ENCODE measurements around the gene LIMK2.

Gene LIMK2

GRCh38 chr22:31275576-31275975, 63.5 kb downstream of the LIMK2 start:
- DNase-seq, result no peak

GRCh38 chr22:31276426-31277167, 64.5 kb downstream of the LIMK2 start:
- DNase-seq, result no peak

GRCh38 chr22:31277741-31278140, 65.6 kb downstream of the LIMK2 start:
- DNase-seq, result no peak

GRCh38 chr22:31278151-31278621, 66.1 kb downstream of the LIMK2 start:
- DNase-seq, result no peak

- no peak for DNase-seq
Measured at GRCh38 chr22:31278626-31279326, 66.7 kb downstream of the LIMK2 start.

- no peak for DNase-seq
Measured at GRCh38 chr22:31279327-31279669, 67.2 kb downstream of the LIMK2 start.

GRCh38 chr22:31279821-31280505, 67.9 kb downstream of the LIMK2 start:
- no peak for DNase-seq

- no peak for DNase-seq
Measured at GRCh38 chr22:31281733-31282132, 69.6 kb downstream of the LIMK2 start.

- DNase-seq, result no peak
Measured at GRCh38 chr22:31282748-31283468, 70.8 kb downstream of the LIMK2 start.

GRCh38 chr22:31284281-31285155, 72.4 kb downstream of the LIMK2 start:
- no peak for DNase-seq

- DNase-seq, result no peak
Measured at GRCh38 chr22:31286360-31287255, 74.5 kb downstream of the LIMK2 start.

- DNase-seq, result no peak
Measured at GRCh38 chr22:31287818-31288495, 75.9 kb downstream of the LIMK2 start.

- no peak for DNase-seq
Measured at GRCh38 chr22:31288496-31289240, 76.6 kb downstream of the LIMK2 start.

- DNase-seq, result no peak
Measured at GRCh38 chr22:31289344-31289743, 77.2 kb downstream of the LIMK2 start.

GRCh38 chr22:31290494-31291471, 78.7 kb downstream of the LIMK2 start:
- peak; percentile 86 for DNase-seq

GRCh38 chr22:31291481-31292235, 79.6 kb downstream of the LIMK2 start:
- DNase-seq, result no peak

- DNase-seq, result peak; percentile 83
Measured at GRCh38 chr22:31292236-31292989, 80.3 kb downstream of the LIMK2 start, which contains the start of gene PIK3IP1. TSS of gene PIK3IP1 (minus strand) at chr22:31292488. CDS start at chr22:31292344, 144 bp downstream.

Data from kidney glomerular epithelial cell (primary cell).